GM19372 (cell line): Measurements from ENCODE around the gene PLEKHG5.

Experiments
- ATAC-seq: cut with Tn5 transposase; IDR thresholded peaks from one replicate; pipeline ENCODE4 v1.9.1; 2021; ENCODE audit warnings: mild to moderate bottlenecking, low read depth, moderate library complexity; ENCODE audit not compliant: unreplicated experiment

Gene PLEKHG5

DNA sequence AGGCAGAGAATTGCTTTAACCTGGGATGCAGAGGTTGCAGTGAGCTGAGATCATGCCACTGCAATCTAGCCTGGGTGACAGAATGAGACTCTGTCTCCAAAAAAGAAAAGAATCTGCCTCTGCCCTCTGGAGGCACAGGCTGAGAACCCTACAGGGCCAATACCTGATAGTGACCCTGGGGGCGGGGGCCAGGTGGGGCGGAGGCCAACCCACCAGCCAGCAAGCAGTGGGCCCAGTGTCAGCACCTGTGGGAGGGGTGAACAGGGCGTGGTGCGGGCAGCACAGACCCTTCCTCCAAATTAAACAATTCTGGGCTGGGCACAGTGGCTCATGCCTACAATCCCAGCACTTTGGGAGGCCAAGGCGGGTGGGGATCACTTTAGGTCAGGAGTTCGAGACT is 19.0 kb upstream of the PLEKHG5 start:
- ATAC-seq, result no peak

DNA sequence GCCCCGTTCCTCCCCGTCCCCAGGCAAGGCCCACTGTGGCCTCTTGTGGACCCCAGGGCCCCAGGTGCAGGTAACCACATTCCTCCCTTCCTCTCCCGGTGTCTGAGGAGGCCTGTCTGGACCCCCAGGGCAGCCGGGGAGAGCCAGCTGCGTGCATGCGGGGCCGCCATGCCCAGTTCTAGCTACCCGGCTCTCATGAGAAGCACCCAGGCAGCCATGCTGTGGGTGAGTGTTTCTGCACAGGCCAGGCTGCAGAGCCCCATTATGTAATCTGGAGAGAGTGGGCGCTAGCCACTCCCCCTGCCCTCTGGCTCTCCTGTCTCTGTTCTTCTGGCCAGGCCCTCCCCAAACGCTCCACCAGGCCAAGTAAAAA is 18.4 kb upstream of the PLEKHG5 start:
- no peak for ATAC-seq

DNA sequence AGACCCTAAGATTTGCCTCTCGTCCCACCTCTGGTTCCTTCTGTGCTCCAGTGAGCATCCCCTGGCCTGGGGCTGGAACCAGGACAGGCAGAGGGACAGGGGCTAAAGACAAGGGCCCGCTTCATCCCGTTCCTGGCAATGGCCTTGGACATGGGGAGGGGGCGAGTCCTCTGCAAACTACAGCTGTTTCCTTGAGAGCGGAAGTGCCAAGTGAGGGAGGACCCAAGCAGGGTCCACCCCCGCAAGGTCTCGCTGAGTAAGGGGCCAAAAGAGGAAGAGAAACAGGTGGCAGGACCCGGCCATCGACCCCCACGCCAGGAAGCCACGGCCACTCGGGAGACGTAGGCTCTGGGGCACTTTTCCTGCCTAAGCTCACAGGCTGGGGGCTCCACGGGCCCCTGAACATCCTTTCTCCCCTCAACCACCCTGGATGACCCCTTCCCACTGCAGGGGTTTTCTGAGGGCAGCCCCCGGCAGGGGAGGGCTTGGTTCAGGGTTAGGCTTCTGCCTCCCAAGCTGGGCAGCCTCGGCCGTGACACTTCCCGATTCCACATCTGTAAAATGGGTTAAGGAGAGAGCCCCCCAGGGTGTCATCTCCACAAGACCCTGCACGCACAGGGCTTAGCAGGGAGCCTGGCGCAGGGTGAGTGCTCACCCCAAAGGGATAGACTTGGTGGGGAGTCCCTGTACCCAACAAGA is 17.9 kb upstream of the PLEKHG5 start:
- no peak for ATAC-seq

DNA sequence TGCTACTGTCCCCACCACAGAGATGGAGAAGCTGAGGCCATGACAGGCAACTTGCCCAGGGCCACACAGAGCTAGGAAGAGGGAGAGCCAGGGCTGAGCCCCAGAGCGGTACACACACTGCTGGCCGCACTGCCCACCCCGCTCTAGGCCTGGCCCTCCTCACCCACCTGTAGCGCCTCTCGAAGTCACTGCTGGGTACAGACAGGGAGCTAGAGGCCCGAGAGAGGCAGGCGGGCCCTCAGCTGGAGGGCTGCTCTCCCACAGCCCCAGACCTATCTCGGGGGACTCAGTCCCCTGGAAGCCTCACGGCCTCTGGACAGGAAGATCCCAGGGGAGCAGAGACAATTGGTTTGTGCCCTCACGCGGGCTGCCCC is 17.3 kb upstream of the PLEKHG5 start:
- no peak for ATAC-seq

DNA sequence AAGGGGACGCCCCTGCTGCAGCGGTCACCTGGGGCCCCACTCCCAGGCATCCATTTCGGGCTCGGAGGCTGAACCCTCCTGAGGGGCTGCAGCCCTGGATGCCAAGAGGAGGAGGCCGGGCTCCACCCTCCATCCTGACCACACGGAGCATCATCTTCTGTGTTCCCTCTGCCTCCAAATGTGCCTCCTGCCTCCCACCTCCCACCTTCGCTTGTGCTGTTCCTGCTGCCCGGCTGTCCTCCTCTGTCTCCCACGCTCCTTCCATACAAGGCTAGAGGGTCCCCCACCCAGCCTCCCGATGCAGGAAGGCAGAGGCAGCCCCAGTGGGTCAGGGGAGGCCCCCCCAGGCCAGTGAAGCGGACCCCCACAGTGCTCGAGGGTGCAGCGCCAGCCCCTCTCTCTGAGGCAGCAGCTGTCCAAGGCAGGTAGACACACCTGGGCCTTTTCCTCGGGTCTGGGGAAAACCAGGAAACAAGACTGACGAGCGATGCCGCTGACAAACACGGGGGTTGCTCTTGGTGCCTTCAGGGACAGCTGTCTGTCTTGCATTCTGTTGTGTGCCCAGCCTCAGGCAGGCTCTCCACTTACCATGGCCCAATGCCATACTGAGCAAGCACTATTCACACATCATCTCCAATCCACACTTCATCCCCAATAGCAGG is 16.8 kb upstream of the PLEKHG5 start:
- ATAC-seq, result no peak

DNA sequence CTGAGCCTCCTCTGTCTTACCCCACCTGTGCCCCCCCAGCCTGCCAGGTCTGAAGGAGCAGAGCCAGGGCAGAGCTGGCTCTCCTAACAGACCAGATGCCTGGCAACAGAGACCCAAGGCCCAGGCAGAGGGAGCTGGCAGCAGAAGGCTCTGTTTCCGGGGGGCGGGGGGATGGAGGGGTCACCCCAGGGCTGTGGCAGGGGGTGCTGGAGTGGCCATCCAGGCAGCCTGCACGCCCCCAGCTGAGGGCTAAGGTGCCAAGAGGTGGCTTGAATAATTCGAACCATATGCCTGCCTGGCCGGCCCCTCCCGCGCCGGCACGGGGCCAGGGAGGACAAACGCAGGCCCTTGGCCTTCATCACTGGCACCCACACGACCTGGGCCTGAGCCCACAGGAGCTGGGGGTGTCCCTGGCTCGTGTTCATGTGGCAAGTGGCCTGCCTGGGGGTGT is 16.0 kb upstream of the PLEKHG5 start:
- no peak for ATAC-seq

DNA sequence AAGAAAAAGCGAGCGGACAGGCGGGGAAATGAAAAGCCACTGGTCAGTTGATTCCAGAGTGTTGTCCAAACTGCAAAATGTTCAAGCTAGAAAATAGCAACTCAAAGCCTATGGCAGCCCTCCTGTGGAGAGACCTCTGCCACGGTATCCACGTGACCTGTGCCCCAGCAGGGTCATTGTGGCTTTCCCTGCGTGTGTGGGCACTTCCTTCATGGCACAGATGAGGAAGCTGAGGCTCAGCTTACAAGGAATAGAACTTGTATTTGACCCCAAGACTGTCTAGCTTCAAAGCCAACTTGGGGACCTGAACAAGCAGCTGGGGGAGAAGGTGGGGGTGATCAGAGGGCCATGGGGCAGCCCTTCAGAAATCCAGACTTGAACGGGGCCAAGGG is 15.6 kb upstream of the PLEKHG5 start:
- no peak for ATAC-seq

DNA sequence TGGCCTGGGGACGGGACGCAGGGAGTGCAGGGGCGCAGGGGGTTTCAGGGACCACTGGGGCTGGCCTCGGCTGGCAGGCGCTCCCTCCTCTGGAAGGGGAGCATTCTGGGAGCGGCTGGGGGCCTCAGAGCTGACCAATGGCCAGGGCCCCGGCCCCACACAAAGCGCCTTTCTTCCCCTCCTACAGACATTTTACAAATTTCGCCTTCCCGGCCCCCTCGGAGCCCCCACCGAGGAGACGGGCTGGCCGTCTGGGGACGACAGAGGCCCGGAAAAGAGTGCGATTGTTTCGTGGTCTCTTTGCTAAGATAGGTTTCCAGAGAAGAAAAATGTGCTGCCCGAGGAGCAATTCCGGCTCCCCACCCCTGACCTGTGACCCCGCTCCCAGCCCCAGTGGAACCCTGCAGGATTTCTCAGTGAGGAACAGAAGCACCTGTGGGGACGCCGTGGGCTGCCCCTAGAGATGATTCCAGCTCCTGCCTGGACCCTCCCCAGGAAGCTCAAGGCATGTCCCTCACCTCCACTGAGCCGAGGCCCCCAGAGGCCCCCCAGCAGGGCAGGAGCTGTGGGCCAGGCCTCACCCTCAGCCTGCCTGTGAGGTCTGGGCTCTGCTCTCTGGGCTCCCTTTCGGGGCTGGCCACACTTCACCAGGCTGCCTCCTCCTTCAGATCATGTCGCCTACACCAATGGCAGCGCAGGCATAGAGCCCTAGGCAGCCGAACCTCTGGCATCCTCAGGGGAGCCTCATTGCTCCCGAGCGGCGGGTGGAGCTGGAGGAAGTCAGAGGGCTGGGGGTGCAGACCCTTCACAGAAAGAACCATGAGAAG is 15.0 kb upstream of the PLEKHG5 start:
- ATAC-seq, result no peak

DNA sequence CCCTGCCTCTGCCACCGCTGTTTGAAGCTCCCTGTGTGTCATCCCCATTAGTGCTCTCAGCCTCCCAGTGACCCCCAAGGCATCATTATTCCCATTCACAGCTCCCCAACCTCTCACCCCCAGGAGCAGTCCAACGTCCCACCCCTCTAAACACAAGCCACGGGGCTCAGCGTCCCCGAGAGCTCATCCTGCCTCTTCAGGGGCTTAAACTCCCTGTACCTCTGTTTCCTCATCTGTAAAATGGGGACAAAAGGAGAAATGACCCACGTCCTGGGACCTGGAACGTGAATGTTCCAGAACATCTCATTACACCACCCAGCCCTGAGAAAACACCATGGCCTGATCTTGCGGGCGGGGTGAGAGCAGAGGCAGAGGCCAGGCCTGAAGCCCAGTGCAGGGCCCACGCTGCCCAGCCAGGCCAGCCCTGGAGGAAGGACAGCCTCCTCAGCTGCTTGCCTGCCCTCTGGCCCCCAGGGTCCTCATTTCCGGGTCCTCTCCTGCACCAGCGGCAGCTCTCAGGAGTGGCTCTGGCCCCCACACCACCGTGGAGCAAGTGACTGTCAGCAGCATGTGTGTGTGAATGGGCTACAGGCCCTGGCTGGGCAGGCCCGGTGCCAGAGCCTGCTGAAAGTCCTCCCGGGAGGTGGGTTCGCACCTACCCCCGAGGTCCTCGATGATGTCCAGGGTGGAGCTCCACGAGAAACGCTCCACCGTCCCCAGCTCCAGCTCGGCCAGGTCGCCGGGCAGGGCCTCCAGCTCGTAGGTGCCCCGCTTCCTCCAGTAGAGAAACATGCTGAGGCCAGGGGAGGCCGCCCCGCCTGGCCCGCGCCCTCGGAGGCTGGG is 14.1 kb upstream of the PLEKHG5 start:
- no peak for ATAC-seq

DNA sequence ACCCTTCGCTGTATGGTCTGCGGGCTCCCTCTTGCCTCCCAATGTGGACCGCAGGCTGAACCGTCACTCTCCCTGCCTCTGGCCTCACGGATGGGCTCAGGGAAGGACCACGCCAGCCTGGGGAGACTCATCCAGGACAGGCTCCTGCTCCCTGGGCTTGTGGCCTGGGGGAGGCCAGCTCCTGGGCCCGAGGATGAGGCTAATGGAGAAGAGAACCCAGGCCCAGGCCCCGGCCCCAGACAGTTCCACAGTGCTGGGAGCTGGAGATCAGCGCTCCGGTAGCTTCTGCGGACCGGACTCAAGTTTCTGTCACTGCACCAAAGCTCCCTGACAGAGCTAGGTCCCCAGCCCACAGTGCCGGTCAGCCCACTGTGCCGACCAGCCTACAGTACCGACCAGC is 13.4 kb upstream of the PLEKHG5 start:
- ATAC-seq, result no peak

DNA sequence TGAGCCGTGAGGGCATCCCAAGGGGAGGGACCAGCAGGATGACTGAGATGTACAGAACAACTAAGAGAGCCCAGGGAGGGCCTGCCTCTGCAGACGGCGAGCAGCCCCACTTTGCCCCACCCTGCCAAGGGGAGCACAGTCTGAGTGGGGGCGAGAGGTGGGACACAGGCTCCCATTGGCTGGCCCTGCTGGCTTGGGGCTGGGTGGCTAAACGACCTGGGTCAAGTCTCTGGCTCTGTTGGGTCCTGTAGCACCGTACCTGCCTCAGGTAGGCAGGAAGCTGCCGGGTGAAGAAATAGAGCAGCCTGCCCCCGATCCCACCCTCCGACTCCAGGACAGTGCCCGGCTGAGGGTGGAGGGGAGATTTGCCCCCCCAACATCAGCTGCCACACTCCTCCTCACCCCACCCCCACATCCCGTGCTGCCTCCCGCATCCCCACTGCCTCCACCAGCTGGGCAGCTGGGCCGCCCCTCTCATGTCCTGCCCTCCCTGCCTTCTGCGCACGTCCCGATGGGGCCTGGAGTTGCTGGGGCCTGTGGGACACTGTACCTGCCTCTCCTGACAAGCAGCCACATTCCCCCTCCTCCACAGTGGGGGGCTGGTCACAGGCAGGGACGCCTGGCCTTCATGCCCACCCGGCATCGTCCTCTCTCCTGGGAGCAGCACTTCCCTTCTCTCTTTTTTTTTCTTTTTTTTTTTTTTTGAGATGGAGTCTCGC is 12.6 kb upstream of the PLEKHG5 start:
- no peak for ATAC-seq

DNA sequence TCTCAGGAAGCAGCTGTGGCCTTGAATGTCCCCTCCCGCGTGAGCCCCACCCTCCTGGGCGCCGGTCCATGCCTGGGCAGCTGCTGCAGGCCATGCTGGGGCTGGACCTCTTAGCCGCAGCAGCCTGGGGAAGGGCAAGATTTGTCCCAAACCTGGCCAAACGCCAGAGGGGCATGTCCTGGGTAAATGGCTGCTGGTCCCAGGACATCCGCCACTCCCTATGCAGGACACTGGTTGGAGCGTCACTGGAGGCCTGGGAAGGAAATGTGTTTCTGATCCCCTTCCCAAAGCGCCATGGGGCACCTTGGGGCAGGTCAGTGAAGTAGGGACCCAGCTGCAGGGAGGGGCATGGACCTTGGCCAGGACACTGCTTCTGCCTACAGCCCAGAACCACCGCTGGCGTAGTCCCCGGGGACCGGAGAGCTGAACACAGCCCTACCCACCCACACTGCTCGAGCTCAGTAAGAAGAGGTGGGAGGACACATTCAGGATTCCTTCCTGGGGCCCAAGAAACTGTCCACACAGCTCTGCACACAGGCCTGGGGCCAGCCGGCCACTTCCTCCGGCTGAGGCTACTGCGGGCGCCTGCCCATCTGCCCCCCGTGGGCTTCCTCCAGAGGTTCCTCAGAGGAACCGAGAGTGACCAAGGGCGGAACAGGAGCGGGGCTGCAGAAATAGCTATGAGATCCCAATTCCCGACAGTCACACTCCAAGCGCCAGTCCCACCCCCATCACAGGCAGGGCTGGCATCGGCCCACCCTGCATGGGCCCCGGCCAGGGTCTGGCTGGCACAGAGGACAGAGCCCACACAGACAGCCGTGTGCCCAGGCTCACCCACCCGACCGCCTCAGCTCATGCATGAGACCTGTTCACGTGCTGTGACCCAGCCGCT is 10.8 kb upstream of the PLEKHG5 start:
- no peak for ATAC-seq

DNA sequence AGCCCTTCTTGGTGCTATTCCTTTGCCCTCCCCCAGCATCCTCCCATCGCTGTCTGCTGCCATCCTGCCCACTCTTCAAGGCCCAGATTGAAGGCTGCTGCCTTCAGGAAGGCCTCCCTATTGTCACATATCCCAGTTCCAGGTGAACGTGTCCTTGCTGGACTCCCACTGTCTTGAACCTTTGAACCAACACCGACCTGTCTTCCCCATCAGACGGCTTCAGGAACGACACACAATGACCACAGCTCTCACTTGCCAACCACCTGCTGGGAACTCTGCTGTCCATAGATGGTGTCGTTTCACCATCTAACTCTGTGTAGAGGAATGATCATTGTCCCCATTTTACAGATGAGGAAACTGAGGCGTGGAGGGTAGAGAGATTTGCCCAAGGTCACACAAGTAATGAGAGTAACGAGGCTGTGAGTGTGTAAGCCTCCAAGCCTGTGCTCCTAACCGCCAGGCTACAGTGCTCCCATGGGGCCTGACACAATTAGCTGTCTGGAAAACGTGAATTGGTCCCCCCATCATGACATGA is 9.9 kb upstream of the PLEKHG5 start:
- ATAC-seq, result no peak

DNA sequence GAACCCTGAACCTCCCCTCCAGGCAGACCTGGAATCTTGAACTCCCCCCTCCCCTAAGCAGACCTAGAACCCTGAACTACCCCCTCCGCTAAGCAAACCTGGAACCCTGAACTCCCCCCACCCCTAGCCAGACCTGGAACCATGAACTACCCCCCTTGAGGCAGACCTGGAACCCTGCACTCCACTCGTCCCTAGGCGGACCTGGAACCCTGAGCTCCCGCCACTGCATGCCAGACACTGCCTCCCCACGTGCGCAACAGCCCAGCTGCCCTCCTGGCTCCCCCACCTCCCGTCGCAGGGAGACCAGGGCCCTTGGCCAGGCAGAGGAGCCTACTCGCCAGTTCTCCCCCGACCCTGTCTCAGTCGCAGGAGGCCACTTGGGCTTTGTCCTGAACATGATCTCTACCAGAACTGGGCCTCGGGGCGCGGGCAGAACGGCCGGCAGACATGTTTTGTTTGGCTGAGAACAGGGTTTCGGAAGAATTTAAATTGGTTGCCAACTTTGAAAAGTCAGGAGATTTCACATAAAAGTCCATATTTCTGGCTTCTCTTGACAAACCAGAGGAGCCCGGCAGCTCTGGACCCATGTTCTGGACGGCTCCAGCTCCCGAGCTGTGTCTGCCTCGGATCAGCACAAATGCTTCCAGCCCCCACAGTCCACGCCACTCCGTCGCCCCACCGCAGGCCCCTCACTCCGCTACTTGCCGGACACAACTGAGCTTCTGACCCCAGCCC is 9.2 kb upstream of the PLEKHG5 start:
- ATAC-seq, result no peak

DNA sequence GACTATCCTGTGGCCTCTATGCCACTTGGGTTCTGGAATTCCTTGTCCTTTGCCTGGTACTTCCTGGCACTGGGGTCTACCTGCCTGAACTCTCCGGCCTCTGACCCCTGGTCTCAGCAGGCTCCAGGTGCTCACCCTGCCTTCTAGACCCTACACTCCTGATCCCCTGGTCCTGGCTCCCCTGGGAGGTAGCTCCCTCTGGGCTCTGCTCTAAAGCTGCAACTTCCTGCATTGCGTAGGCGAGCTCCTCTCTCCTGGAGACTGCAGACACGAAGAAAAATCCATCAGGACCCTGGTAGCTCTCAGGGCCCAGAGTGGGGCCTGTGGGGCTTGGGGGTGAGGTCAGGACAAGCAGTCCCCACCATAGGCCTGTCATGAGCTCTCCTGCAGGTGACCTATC is 7.8 kb upstream of the PLEKHG5 start:
- no peak for ATAC-seq

DNA sequence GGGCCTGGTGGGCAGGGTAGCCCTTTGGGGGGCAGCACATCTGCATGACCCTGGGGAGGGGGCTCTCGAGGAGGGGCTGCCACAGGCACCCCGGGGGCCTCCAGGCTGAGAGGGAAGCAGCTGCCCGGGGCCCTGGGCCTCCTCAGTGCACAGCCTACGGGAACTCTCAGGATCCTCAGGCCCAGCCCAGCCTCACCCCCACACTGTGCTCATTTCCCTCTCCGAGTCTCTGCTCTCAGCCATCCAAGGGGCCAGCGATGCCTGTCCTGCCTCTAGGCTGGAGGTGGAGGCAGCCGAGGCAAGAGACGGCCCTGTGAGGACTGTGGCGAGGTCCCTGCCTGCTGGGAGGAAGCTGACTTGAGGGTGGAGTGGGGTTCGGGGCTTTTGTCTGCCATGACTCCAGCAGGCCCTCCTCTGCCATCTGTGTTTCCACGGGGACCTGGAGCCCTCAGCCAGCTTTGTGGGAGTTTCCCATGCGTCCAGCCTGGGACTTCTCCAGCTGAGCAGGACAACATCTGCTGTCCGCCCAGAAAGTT is 7.2 kb upstream of the PLEKHG5 start:
- no peak for ATAC-seq

DNA sequence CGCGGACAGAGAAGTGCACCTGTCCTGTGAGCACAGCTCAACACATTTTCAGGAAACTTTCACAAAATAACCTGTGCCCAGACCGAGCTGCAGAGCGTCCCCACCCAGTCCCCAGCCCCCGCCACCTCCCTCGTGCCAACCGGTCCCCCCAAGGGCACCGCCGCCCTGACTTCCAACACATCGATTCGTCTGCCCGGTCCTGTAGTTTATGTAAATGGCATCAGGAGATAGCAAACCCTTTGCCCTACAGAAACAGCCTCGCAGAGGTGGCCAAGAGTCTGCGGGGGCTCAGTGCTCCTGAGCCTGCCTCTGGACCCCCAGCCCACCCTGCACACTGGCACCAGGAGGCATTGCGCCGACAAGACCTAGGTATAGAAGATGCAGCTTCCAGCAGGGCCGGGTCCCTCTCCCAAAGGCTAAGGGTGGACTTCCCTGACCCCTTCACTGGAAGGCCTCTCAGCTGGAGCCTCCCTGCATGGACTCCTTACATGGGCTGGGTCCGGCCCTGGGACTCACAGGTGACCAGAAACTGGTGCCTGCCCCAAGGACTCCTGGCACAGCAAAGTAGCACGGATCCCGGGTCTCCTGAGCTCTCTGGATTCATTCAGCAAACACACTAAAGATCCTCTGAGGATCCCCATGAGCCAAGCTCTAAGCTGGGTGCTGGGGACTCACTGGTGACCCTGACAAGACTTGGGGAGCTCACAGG is 6.6 kb upstream of the PLEKHG5 start:
- ATAC-seq, result no peak
